Epithelial cell of esophagus (primary cell): ENCODE data around the gene LEF1.

ENCODE experiments used
- DNase-seq: peaks from one replicate; pipeline ENCODE4 v3.0.0; 2010; ENCODE audit warnings: low read depth
- H3K4me3 ChIP-seq: 2 replicates; pipeline ENCODE4 v1.5.1; 2011; ENCODE audit warnings: mild to moderate bottlenecking, low read length, control low read depth
- CTCF ChIP-seq: IDR thresholded peaks from 2 replicates; pipeline ENCODE4 v1.5.1; 2011; ENCODE audit warnings: low read depth, mild to moderate bottlenecking, low read length, control low read depth, inconsistent platforms; ENCODE audit not compliant: insufficient read depth; ENCODE audit errors: missing control alignments

Gene LEF1

GRCh38 chr4:108060164-108060563, 108.6 kb downstream of the LEF1 start:
- H3K4me3 ChIP-seq: no peak overlapping the region
- DNase-seq: peak; percentile 55
- peak; percentile 44 for TF ChIP-seq CTCF

GRCh38 chr4:108058685-108059440, 109.9 kb downstream of the LEF1 start:
- DNase-seq: peak; percentile 84
- TF ChIP-seq CTCF: no peak
- no peak overlapping the region for H3K4me3 ChIP-seq

- DNase-seq: no peak
- no peak overlapping the region for H3K4me3 ChIP-seq
- TF ChIP-seq CTCF: no peak
Observed at GRCh38 chr4:108056418-108056817, 112.3 kb downstream of the LEF1 start.

- no peak overlapping the region for H3K4me3 ChIP-seq
- TF ChIP-seq CTCF: no peak
- DNase-seq: no peak
Observed at GRCh38 chr4:108055787-108056186, 112.9 kb downstream of the LEF1 start.

- H3K4me3 ChIP-seq: no peak overlapping the region
- TF ChIP-seq CTCF: no peak
- DNase-seq: no peak
Observed at GRCh38 chr4:108054025-108054638, 114.6 kb downstream of the LEF1 start.

GRCh38 chr4:108053251-108053711, 115.5 kb downstream of the LEF1 start:
- TF ChIP-seq CTCF: no peak
- no peak overlapping the region for H3K4me3 ChIP-seq
- no peak for DNase-seq

- H3K4me3 ChIP-seq: no peak overlapping the region
- no peak for DNase-seq
- TF ChIP-seq CTCF: no peak
Observed at GRCh38 chr4:108052558-108053120, 116.1 kb downstream of the LEF1 start.
